CD14-positive monocyte (primary cell): ENCODE measurements around the gene CSGALNACT2. TPM values are rescaled to one million over a fixed set of nuclear protein-coding genes. Genes with fewer than 3 reads are reported as not detected.
A peak's percentile ranks its signal among the peaks of the same experiment; 100 is the strongest.

Experiments
- DNase-seq, 3 donors: peaks; one replicate each; pipeline ENCODE4 v3.0.0-alpha.2; 2011 to 2022
- H2AFZ ChIP-seq: 2 replicates; pipeline ENCODE4 v1.6.0; 2012; ENCODE audit warnings: mild to moderate bottlenecking, low read depth, low read length, inconsistent platforms; ENCODE audit not compliant: insufficient read depth, poor library complexity, severe bottlenecking
- H3K27ac ChIP-seq, 2 donors: 1 replicate in 1 of 2; 2 replicates in 1 of 2; pipeline ENCODE4 v1.5.1; 2012 to 2013; ENCODE audit warnings: low read length in 2 of 2, control low read depth in 1 of 2, inconsistent platforms in 1 of 2, low read depth in 1 of 2, mild to moderate bottlenecking in 1 of 2
- H3K27me3 ChIP-seq, 2 donors: one replicate each; pipeline versions ENCODE4 v1.6.0 to v1.6.1; 2011 to 2013; ENCODE audit warnings: low read length in 2 of 2; ENCODE audit not compliant: control insufficient read depth in 2 of 2, insufficient read depth in 2 of 2
- H3K36me3 ChIP-seq, 2 donors: replicated peaks in 1 of 2; 1 replicate in 1 of 2; 2 replicates in 1 of 2; pipeline versions ENCODE4 v1.5.1 to v1.6.1; 2012 to 2013; ENCODE audit warnings: low read length in 2 of 2, control low read depth in 1 of 2, inconsistent platforms in 1 of 2, mild to moderate bottlenecking in 1 of 2; ENCODE audit not compliant: insufficient read depth in 2 of 2, control insufficient read depth in 1 of 2
- H3K4me1 ChIP-seq, 2 donors: 1 replicate in 1 of 2; 2 replicates in 1 of 2; pipeline versions ENCODE4 v1.5.1 to v1.6.1; 2012 to 2013; ENCODE audit warnings: low read length in 2 of 2, control low read depth in 1 of 2, inconsistent platforms in 1 of 2, mild to moderate bottlenecking in 1 of 2, moderate library complexity in 1 of 2; ENCODE audit not compliant: insufficient read depth in 2 of 2, control insufficient read depth in 1 of 2
- H3K4me2 ChIP-seq: replicated peaks from 2 replicates; pipeline ENCODE3; 2012; ENCODE audit warnings: low read length, moderate library complexity, mild to moderate bottlenecking; ENCODE audit not compliant: poor library complexity, severe bottlenecking; ENCODE audit errors: extremely low read depth
- H3K4me3 ChIP-seq, 3 experiments: fragments of 200-600 bp in 1 of 3; sonication (generic) in 1 of 3; replicated peaks in 1 of 3; 1 replicate in 2 of 3; 2 replicates in 1 of 3; pipeline ENCODE4 v1.5.1; 2011 to 2013; ENCODE audit warnings: low read length in 3 of 3, mild to moderate bottlenecking in 3 of 3, control low read depth in 2 of 3, low read depth in 2 of 3, inconsistent platforms in 1 of 3, moderate library complexity in 1 of 3
- H3K79me2 ChIP-seq: 2 replicates; pipeline ENCODE4 v1.6.0; 2012; ENCODE audit warnings: mild to moderate bottlenecking, control low read depth, inconsistent platforms, low read length, moderate library complexity; ENCODE audit not compliant: insufficient read depth
- H3K9ac ChIP-seq: 2 replicates; pipeline ENCODE4 v1.6.0; 2017; ENCODE audit warnings: low read length, mild to moderate bottlenecking; ENCODE audit not compliant: insufficient read depth, poor library complexity, severe bottlenecking
- H3K9me3 ChIP-seq, 2 donors: replicated peaks in 1 of 2; 1 replicate in 1 of 2; 2 replicates in 1 of 2; pipeline versions ENCODE4 v1.5.1 to v1.6.1; 2012 to 2013; ENCODE audit warnings: low read length in 2 of 2, control low read depth in 1 of 2; ENCODE audit not compliant: control insufficient read depth in 1 of 2, insufficient read depth in 1 of 2
- H4K20me1 ChIP-seq: 2 replicates; pipeline ENCODE4 v1.6.0; 2012; ENCODE audit warnings: mild to moderate bottlenecking, low read length, control low read depth, moderate library complexity; ENCODE audit not compliant: insufficient read depth
- H3K27ac Mint-ChIP-seq, 7 donors: one replicate each; pipeline ENCODE4 v1.8.0; 2020; ENCODE audit warnings: mild to moderate bottlenecking in 7 of 7, mixed read lengths in 7 of 7, moderate library complexity in 6 of 7, inconsistent platforms in 2 of 7
- H3K27me3 Mint-ChIP-seq, 3 donors: one replicate each; pipeline ENCODE4 v1.8.0; 2021 to 2022; ENCODE audit warnings: low read depth in 3 of 3, mild to moderate bottlenecking in 3 of 3, mixed read lengths in 3 of 3, moderate library complexity in 3 of 3, inconsistent platforms in 1 of 3
- H3K36me3 Mint-ChIP-seq, 2 donors: one replicate each; pipeline ENCODE4 v1.8.0; 2020; ENCODE audit warnings: mixed read lengths in 2 of 2, inconsistent platforms in 1 of 2, mild to moderate bottlenecking in 1 of 2
- H3K4me1 Mint-ChIP-seq: one replicate; pipeline ENCODE4 v1.8.0; 2020; ENCODE audit warnings: mild to moderate bottlenecking, mixed read lengths
- H3K4me3 Mint-ChIP-seq, 2 donors: one replicate each; pipeline ENCODE4 v1.8.0; 2020; ENCODE audit warnings: mild to moderate bottlenecking in 2 of 2, mixed read lengths in 2 of 2, moderate library complexity in 1 of 2
- H3K9me3 Mint-ChIP-seq, 7 donors: one replicate each; pipeline ENCODE4 v1.8.0; 2020 to 2022; ENCODE audit warnings: mixed read lengths in 7 of 7, mild to moderate bottlenecking in 6 of 7, moderate library complexity in 6 of 7, inconsistent platforms in 2 of 7
- WGBS: methylation state at CpG from one replicate; pipeline ENCODE4 v1.1.5; 2013; ENCODE audit warnings: missing lambda C conversion rate; ENCODE audit not compliant: insufficient coverage; 5-methylcytosine and 5-hydroxymethylcytosine counted together
- intact Hi-C, 2 donors: fragments of 100-400 bp; cut with micrococcal nuclease; formaldehyde crosslinking; loops; one replicate each; pipeline versions ENCODE4 v1.15.0 to v1.15.1; 2023
- polyA plus RNA-seq, 3 donors: library from polyadenylated mRNA; depleted of rRNA in 1 of 3; unstranded in 2 of 3; stranded (reverse) in 1 of 3; fragments of 300-500 nt in 2 of 3; fragments of >200 nt in 1 of 3; fragmentation: Illumina TruSeq in 2 of 3; gene quantifications; 1 replicate in 2 of 3; 2 replicates in 1 of 3; pipeline ENCODE4 v1.2.3, GENCODE V29; 2012 to 2021
- TF ChIP-seq, protein P1 (sequence below): fragments of 200-600 bp; IDR thresholded peaks from one replicate; pipeline ENCODE4 v1.8.0; 2022; ENCODE audit warnings: antibody characterized with exemption, mild to moderate bottlenecking

The CSGALNACT2 gene
- polyA plus RNA-seq, 3 donors, result 43.7 to 80.1 (median 48.2) TPM

DNA sequence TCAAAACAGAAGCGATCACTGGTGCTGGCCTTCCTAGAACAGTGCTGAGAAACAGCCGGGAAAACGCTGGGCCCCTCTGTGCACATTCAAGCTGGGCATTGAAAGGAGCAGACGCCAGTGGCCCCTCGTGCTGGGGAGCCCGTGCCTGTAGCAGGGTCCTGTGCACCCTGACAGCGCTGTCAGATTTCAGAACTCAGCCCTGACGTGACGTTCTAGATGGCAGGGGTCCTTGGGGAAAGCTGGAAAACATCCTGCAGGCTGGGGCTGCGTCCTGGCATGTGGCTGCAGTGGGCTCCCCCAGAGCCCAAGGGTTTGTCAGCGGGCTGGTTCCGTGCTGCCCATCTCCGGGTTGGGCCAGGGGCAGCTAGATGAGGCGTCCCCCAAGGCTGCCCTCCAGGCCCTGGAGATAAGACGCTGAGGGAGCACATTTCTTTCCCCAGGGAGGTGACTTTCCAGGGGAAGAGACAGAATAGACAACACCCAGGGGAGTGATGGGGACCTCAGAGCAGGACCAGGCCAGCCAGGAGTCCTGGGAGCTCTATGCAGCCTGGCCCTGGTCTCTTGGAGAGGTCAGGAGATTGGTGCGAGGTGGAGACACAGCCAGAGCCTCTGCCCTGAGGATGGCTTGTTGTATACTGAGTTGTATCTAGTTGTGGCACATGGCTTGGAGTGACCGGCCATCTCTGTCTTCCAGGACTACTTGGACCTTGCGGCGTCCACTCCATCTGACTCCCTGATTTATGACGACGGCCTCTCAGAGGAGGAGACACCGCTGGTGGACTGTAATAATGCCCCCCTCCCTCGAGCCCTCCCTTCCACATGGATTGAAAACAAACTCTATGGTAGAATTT, 12.1 kb upstream of the CSGALNACT2 start:
- Mint-ChIP-seq H3K36me3 (peaks cover 0 to 6% of the 10 kb centered on the region in 2 donors), H3K4me3 (peak overlapping the region in 1 of 2 donors; percentile 57), H3K4me1 (peaks cover 94% of the 10 kb centered on the region), H3K27ac (peak overlapping the region; percentile 70 to 92 (median 88)), H3K9me3 (no peaks in the 10 kb centered on the region), H3K27me3 (no peaks in the 10 kb centered on the region)
- Histone ChIP-seq H3K4me3 (peak overlapping the region in 1 of 3 experiments; percentile 58), H3K79me2 (peaks cover 8% of the 10 kb centered on the region), H3K27me3 (no peaks in the 10 kb centered on the region), H3K9ac (peak overlapping the region; percentile 2), H2AFZ (peak overlapping the region; percentile 38), H3K27ac (peak overlapping the region; percentile 69 to 88), H3K36me3 (no peaks in the 10 kb centered on the region), H3K4me2 (peak overlapping the region; percentile 71), H4K20me1 (no peaks in the 10 kb centered on the region), H3K4me1 (peaks cover 91 to 100% of the 10 kb centered on the region in 2 donors), H3K9me3 (no peaks in the 10 kb centered on the region)
- TF ChIP-seq, protein P1, sequence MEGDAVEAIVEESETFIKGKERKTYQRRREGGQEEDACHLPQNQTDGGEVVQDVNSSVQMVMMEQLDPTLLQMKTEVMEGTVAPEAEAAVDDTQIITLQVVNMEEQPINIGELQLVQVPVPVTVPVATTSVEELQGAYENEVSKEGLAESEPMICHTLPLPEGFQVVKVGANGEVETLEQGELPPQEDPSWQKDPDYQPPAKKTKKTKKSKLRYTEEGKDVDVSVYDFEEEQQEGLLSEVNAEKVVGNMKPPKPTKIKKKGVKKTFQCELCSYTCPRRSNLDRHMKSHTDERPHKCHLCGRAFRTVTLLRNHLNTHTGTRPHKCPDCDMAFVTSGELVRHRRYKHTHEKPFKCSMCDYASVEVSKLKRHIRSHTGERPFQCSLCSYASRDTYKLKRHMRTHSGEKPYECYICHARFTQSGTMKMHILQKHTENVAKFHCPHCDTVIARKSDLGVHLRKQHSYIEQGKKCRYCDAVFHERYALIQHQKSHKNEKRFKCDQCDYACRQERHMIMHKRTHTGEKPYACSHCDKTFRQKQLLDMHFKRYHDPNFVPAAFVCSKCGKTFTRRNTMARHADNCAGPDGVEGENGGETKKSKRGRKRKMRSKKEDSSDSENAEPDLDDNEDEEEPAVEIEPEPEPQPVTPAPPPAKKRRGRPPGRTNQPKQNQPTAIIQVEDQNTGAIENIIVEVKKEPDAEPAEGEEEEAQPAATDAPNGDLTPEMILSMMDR, result no peak
- intact Hi-C loops, result no loop called here
- DNase-seq, result no peak
- WGBS, result 91% methylated on average over 19 of the region's 23 CpGs

DNA sequence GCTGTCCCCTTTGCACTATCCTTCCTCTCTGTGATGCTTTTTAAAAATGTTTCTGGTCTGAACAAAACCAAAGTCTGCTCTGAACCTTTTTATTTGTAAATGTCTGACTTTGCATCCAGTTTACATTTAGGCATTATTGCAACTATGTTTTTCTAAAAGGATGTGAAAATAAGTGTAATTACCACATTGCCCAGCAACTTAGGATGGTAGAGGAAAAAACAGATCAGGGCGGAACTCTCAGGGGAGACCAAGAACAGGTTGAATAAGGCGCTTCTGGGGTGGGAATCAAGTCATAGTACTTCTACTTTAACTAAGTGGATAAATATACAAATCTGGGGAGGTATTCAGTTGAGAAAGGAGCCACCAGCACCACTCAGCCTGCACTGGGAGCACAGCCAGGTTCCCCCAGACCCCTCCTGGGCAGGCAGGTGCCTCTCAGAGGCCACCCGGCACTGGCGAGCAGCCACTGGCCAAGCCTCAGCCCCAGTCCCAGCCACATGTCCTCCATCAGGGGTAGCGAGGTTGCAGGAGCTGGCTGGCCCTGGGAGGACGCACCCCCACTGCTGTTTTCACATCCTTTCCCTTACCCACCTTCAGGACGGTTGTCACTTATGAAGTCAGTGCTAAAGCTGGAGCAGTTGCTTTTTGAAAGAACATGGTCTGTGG, 11.4 kb upstream of the CSGALNACT2 start:
- H2AFZ ChIP-seq, result peak overlapping the region; percentile 57
- peak overlapping the region in 1 of 2 donors; percentile 57 for H3K4me3 Mint-ChIP-seq
- WGBS, result 10% methylated on average over 2 of the region's 7 CpGs
- H3K36me3 ChIP-seq, result no peaks in the 10 kb centered on the region
- H3K27ac Mint-ChIP-seq, result peak overlapping the region; percentile 70 to 92 (median 88)
- no peaks in the 10 kb centered on the region for H3K27me3 ChIP-seq
- peak overlapping the region; percentile 69 to 88 for H3K27ac ChIP-seq
- H3K4me1 ChIP-seq, result peaks cover 85 to 93% of the 10 kb centered on the region in 2 donors
- H3K9ac ChIP-seq, result peak overlapping the region; percentile 52
- DNase-seq, result peak; percentile 42 to 62 (median 44)
- intact Hi-C loops, result no loop called here
- peaks cover 8% of the 10 kb centered on the region for H3K79me2 ChIP-seq
- H3K4me1 Mint-ChIP-seq, result peaks cover 89% of the 10 kb centered on the region
- TF ChIP-seq, protein P1, result no peak
- H3K4me3 ChIP-seq, result peak overlapping the region in 1 of 3 experiments; percentile 58
- no peaks in the 10 kb centered on the region for H3K9me3 ChIP-seq
- peaks cover 0 to 1% (median under 1%) of the 10 kb centered on the region in 3 donors for H3K27me3 Mint-ChIP-seq
- no peaks in the 10 kb centered on the region for H3K9me3 Mint-ChIP-seq
- peaks cover 0 to 6% of the 10 kb centered on the region in 2 donors for H3K36me3 Mint-ChIP-seq
- H3K4me2 ChIP-seq, result peak overlapping the region; percentile 71
- H4K20me1 ChIP-seq, result no peaks in the 10 kb centered on the region
